H1 (cell line): ENCODE data around the gene MRPL4. TPM values are rescaled to one million over a fixed set of nuclear protein-coding genes. Genes with fewer than 3 reads are reported as not detected.

Source experiments
- CTCF ChIA-PET: fragments of 300-600 bp; sonication (Branson Sonifier 250); formaldehyde crosslinking; loops from one replicate; lab custom pipeline; 2021; ENCODE audit not compliant: partially characterized antibody; lab: Charles Lee
- POLR2A ChIA-PET: fragments of 300-600 bp; sonication (Branson Sonifier 250); formaldehyde crosslinking; loops from one replicate; lab custom pipeline; 2021; ENCODE audit warnings: inconsistent platforms; ENCODE audit not compliant: partially characterized antibody; lab: Charles Lee
- DNase-seq, 2 experiments: peaks; one replicate each; pipeline versions ENCODE4 v3.0.0 to v3.0.0-alpha.2; 2010 to 2022; ENCODE audit warnings: low spot score in 2 of 2, low read depth in 1 of 2, mixed read lengths in 1 of 2
- FAIRE-seq: peaks from 2 replicates; lab custom pipeline; 2011; peaks lifted over from hg19 to GRCh38; lab: Jason Lieb, UNC
- H2AFZ ChIP-seq: 2 replicates; pipeline ENCODE4 v1.8.1; 2012; ENCODE audit warnings: low read length, inconsistent platforms
- H2AK5ac ChIP-seq: 2 replicates; pipeline ENCODE4 v1.6.1; 2013; ENCODE audit warnings: low read depth, low read length
- H2BK120ac ChIP-seq: replicated peaks from 2 replicates; pipeline ENCODE3; 2013; ENCODE audit warnings: low read depth, low read length, inconsistent platforms
- H2BK12ac ChIP-seq: 2 replicates; pipeline ENCODE4 v1.6.1; 2013; ENCODE audit warnings: low read depth, low read length
- H2BK15ac ChIP-seq: 2 replicates; pipeline ENCODE4 v1.6.1; 2013; ENCODE audit warnings: low read length
- H2BK20ac ChIP-seq: 2 replicates; pipeline ENCODE4 v1.6.1; 2013; ENCODE audit warnings: low read length
- H2BK5ac ChIP-seq: 2 replicates; pipeline ENCODE4 v1.6.1; 2013; ENCODE audit warnings: low read depth, low read length
- H3K14ac ChIP-seq: 2 replicates; pipeline ENCODE4 v1.6.1; 2013; ENCODE audit warnings: inconsistent platforms; ENCODE audit not compliant: insufficient read length
- H3K18ac ChIP-seq: 2 replicates; pipeline ENCODE4 v1.6.1; 2013; ENCODE audit warnings: low read length; ENCODE audit errors: extremely low read depth
- H3K23ac ChIP-seq: 2 replicates; pipeline ENCODE4 v1.6.1; 2013; ENCODE audit warnings: inconsistent platforms; ENCODE audit not compliant: insufficient read length
- H3K23me2 ChIP-seq: 2 replicates; pipeline ENCODE4 v1.6.1; 2013; ENCODE audit warnings: low read depth, low read length
- H3K27ac ChIP-seq: 2 replicates; pipeline ENCODE4 v1.6.1; 2011; ENCODE audit warnings: low read depth, low read length, inconsistent platforms
- H3K27me3 ChIP-seq, 4 experiments: replicated peaks in 1 of 4; 1 replicate in 1 of 4; 2 replicates in 3 of 4; pipeline versions ENCODE4 v1.6.1 to v1.8.1; 2011 to 2013; ENCODE audit warnings: low read length in 3 of 4, mild to moderate bottlenecking in 3 of 4, inconsistent platforms in 2 of 4, mixed read lengths in 2 of 4, moderate library complexity in 1 of 4; ENCODE audit not compliant: control insufficient read depth in 3 of 4, insufficient read depth in 3 of 4; ENCODE audit errors: extremely low read depth in 1 of 4
- H3K36me3 ChIP-seq, 4 experiments: 2 replicates each; pipeline versions ENCODE4 v1.6.1 to v1.8.1; 2011 to 2013; ENCODE audit warnings: mild to moderate bottlenecking in 4 of 4, low read length in 3 of 4, moderate library complexity in 2 of 4, control low read depth in 1 of 4, inconsistent platforms in 1 of 4; ENCODE audit not compliant: insufficient read depth in 4 of 4, control insufficient read depth in 2 of 4
- H3K4ac ChIP-seq: replicated peaks from 2 replicates; pipeline ENCODE3; 2013; ENCODE audit warnings: low read length, low read depth, mixed read lengths, inconsistent platforms; ENCODE audit not compliant: insufficient read length
- H3K4me1 ChIP-seq, 4 experiments: replicated peaks in 1 of 4; 1 replicate in 1 of 4; 2 replicates in 3 of 4; pipeline versions ENCODE4 v1.6.1 to v1.8.1; 2011 to 2013; ENCODE audit warnings: low read length in 3 of 4, inconsistent platforms in 2 of 4, mixed read lengths in 1 of 4; ENCODE audit not compliant: insufficient read depth in 4 of 4, control insufficient read depth in 3 of 4
- H3K4me2 ChIP-seq, 2 experiments: 2 replicates each; pipeline versions ENCODE4 v1.6.1 to v1.8.1; 2011 to 2013; ENCODE audit warnings: low read depth in 2 of 2, low read length in 2 of 2, control low read depth in 1 of 2, inconsistent platforms in 1 of 2, mild to moderate bottlenecking in 1 of 2; ENCODE audit not compliant: insufficient read depth in 1 of 2
- H3K4me3 ChIP-seq, 4 experiments: fragments of 200-600, 300-600 bp in 1 of 4; sonication (generic), shearing (Covaris generic), sonication (Bioruptor Twin) in 1 of 4; 2 replicates each; pipeline versions ENCODE4 v1.5.1 to v1.8.1; 2011 to 2016; ENCODE audit warnings: low read length in 4 of 4, low read depth in 3 of 4, control low read depth in 2 of 4, inconsistent platforms in 2 of 4, mild to moderate bottlenecking in 2 of 4, mixed read lengths in 1 of 4, moderate library complexity in 1 of 4; ENCODE audit not compliant: insufficient read depth in 2 of 4; ENCODE audit errors: extremely low read depth in 1 of 4
- H3K56ac ChIP-seq: replicated peaks from 2 replicates; pipeline ENCODE3; 2013; ENCODE audit warnings: low read depth, mild to moderate bottlenecking, mixed read lengths, low read length, inconsistent platforms; ENCODE audit not compliant: insufficient read length
- H3K79me1 ChIP-seq: 2 replicates; pipeline ENCODE4 v1.6.1; 2013; ENCODE audit warnings: low read depth, low read length, control low read depth
- H3K79me2 ChIP-seq, 2 experiments: 2 replicates each; pipeline versions ENCODE4 v1.6.1 to v1.8.1; 2012 to 2013; ENCODE audit warnings: low read length in 2 of 2, mild to moderate bottlenecking in 2 of 2, inconsistent platforms in 1 of 2; ENCODE audit not compliant: insufficient read depth in 2 of 2, control insufficient read depth in 1 of 2
- H3K9ac ChIP-seq, 4 experiments: replicated peaks in 1 of 4; 1 replicate in 1 of 4; 2 replicates in 3 of 4; pipeline versions ENCODE4 v1.6.1 to v1.8.1; 2011 to 2013; ENCODE audit warnings: low read depth in 3 of 4, low read length in 3 of 4, control low read depth in 2 of 4, mild to moderate bottlenecking in 2 of 4, moderate library complexity in 2 of 4, inconsistent platforms in 1 of 4; ENCODE audit errors: extremely low read depth in 1 of 4
- H3K9me3 ChIP-seq, 2 experiments: 2 replicates each; pipeline versions ENCODE4 v1.6.1 to v1.8.1; 2012 to 2013; ENCODE audit warnings: mild to moderate bottlenecking in 2 of 2, moderate library complexity in 2 of 2, control low read depth in 1 of 2, inconsistent platforms in 1 of 2, low read depth in 1 of 2, low read length in 1 of 2, mixed read lengths in 1 of 2; ENCODE audit not compliant: insufficient read depth in 2 of 2
- H4K20me1 ChIP-seq, 2 experiments: replicated peaks in 1 of 2; 2 replicates each; pipeline versions ENCODE3 to v1.8.1; 2011 to 2013; ENCODE audit warnings: inconsistent platforms in 2 of 2, low read length in 2 of 2, mild to moderate bottlenecking in 1 of 2; ENCODE audit not compliant: insufficient read depth in 2 of 2, control insufficient read depth in 1 of 2
- H4K5ac ChIP-seq: 2 replicates; pipeline ENCODE4 v1.6.1; 2013; ENCODE audit warnings: low read length, low read depth, mixed read lengths, inconsistent platforms; ENCODE audit not compliant: insufficient read length
- H4K8ac ChIP-seq: 2 replicates; pipeline ENCODE4 v1.8.0; 2013; ENCODE audit warnings: mild to moderate bottlenecking, moderate library complexity, low read length, inconsistent platforms; ENCODE audit not compliant: insufficient read depth; ENCODE audit errors: extremely low read depth
- H4K91ac ChIP-seq: replicated peaks from 2 replicates; pipeline ENCODE3; 2013; ENCODE audit warnings: low read length, mixed read lengths, inconsistent platforms; ENCODE audit not compliant: insufficient read length
- CBX5 ChIP-seq: fragments of 300-800, 300-1000 bp; sonication (generic); IDR thresholded peaks from 2 replicates; pipeline ENCODE4 v1.7.1; 2016; ENCODE audit warnings: antibody characterized with exemption, low read length, low read depth
- YY1 ChIP-seq: IDR thresholded peaks from 2 replicates; pipeline ENCODE4 v1.6.1; 2011; ENCODE audit warnings: low read depth, mild to moderate bottlenecking, low read length
- WGBS, 2 experiments: shearing (Covaris generic) in 1 of 2; methylation state at CpG; one replicate each; pipeline versions ENCODE4 v1.1.6 to v1.1.7; 2013 to 2015; ENCODE audit warnings: low lambda C conversion rate in 2 of 2, mixed read lengths in 2 of 2, inconsistent platforms in 1 of 2, low coverage in 1 of 2, missing lambda C conversion rate in 1 of 2; ENCODE audit not compliant: insufficient replicate concordance in 2 of 2, insufficient coverage in 1 of 2, insufficient read length in 1 of 2; ENCODE audit errors: extremely low coverage in 1 of 2, missing lambda C conversion rate in 1 of 2; 5-methylcytosine and 5-hydroxymethylcytosine counted together
- polyA plus RNA-seq, 7 experiments: library from polyadenylated mRNA; depleted of rRNA in 3 of 7; stranded (reverse) in 5 of 7; unstranded in 2 of 7; fragments of >200 nt in 5 of 7; fragments of 200-250 nt in 2 of 7; gene quantifications; 1 replicate in 5 of 7; 2 replicates in 1 of 7; 4 replicates in 1 of 7; pipeline versions ENCODE4 v1.2.1 to v1.2.3, GENCODE V29; 2011 to 2013; ENCODE audit warnings: missing spikeins in 2 of 7, mixed read lengths in 2 of 7
- total RNA-seq: library from RNA; stranded (reverse); fragmentation: NEBNext Ultra II Directional; extraction: Animal tissue kit (Norgen Biotek cat#: 25700); gene quantifications from 2 replicates; pipeline ENCODE4 v1.2.1, GENCODE V29; 2021

The MRPL4 gene
- total and polyA plus RNA-seq, 2 of the 8 experiments (the other 6 are each of a cell fraction or from before 2014, with no cell fraction given): 82.3 to 187 TPM

GRCh38 chr19:10289836-10290356 is 37.9 kb downstream of the MRPL4 start, which contains the start of gene ICAM5:
ICAM5 (plus strand) TSS chr19:10289952; CDS start chr19:10290044, 92 bp downstream.
- Histone ChIP-seq H3K56ac (no peak within 1 kb of the TSS), H3K14ac (no peak within 1 kb of the TSS), H4K5ac (no peak within 1 kb of the TSS), H3K36me3 (no peaks in the 10 kb centered on the region), H2BK120ac (no peak within 1 kb of the TSS), H2BK20ac (no peak within 1 kb of the TSS), H2BK15ac (peak within 1 kb of the TSS; percentile 97; the same call in 1 of the 2 replicates), H3K9me3 (no peaks in the 10 kb centered on the region), H3K27ac (no peak within 1 kb of the TSS), H2BK12ac (peak within 1 kb of the TSS; percentile 72), H3K9ac (peak within 1 kb of the TSS in 2 of 4 experiments; percentile 25 to 28; a peak in 1 of 7 replicates), H3K23ac (no peak within 1 kb of the TSS), H3K79me2 (no peaks in the 10 kb centered on the region), H2BK5ac (0 out of 2 replicates have a peak within 1 kb of the TSS, but pooled peaks have one; percentile 12), H2AFZ (peak within 1 kb of the TSS; percentile 54; the same call in 1 of the 2 replicates), H3K18ac (peak within 1 kb of the TSS; percentile 71; the same call in 1 of the 2 replicates), H3K4ac (no peak within 1 kb of the TSS), H3K23me2 (peaks cover 31% of the 10 kb centered on the region; the same call in 1 of the 2 replicates), H4K8ac (peak within 1 kb of the TSS; percentile 72), H3K4me1 (peaks cover 0 to 43% (median 22%) of the 10 kb centered on the region in 4 experiments; a peak in 6 of 7 replicates), H2AK5ac (no peak within 1 kb of the TSS), H3K4me2 (peak within 1 kb of the TSS; percentile 81 to 100), H3K27me3 (peaks cover 56 to 80% (median 70%) of the 10 kb centered on the region in 4 experiments), H3K79me1 (no peaks in the 10 kb centered on the region), H3K4me3 (peak within 1 kb of the TSS; percentile 38 to 67 (median 60)), H4K20me1 (peaks cover 0 to 22% of the 10 kb centered on the region in 2 experiments), H4K91ac (no peak within 1 kb of the TSS)
- POLR2A ChIA-PET: interaction anchor here (0.7 to 3.4 kb wide), 17 partner anchors 9 to 112 kb away, joined by 3 to 15 read pairs (median 4); partner anchors contain the start of genes FDX2, ICAM1, MRPL4 and RAVER1
- FAIRE-seq (no peak), DNase-seq (no peak)
- CTCF ChIA-PET: interaction anchor here (0.8 to 11.6 kb wide), 15 partner anchors 9 to 114 kb away, joined by 3 to 94 read pairs (median 6); partner anchors contain the start of genes CDC37, ICAM1, RAVER1 and ZGLP1
- 2% methylated on average over 34 of the region's 45 CpGs; no CpG with 5 or more reads in 1 of the 2 experiments for WGBS, 2 experiments
- no peak for TF ChIP-seq CBX5
- TF ChIP-seq YY1: 0 out of 2 replicates have a peak, but pooled peaks have one; percentile 0
